ENCODE measurements around the gene MRPL23.

MRPL23 gene

DNA sequence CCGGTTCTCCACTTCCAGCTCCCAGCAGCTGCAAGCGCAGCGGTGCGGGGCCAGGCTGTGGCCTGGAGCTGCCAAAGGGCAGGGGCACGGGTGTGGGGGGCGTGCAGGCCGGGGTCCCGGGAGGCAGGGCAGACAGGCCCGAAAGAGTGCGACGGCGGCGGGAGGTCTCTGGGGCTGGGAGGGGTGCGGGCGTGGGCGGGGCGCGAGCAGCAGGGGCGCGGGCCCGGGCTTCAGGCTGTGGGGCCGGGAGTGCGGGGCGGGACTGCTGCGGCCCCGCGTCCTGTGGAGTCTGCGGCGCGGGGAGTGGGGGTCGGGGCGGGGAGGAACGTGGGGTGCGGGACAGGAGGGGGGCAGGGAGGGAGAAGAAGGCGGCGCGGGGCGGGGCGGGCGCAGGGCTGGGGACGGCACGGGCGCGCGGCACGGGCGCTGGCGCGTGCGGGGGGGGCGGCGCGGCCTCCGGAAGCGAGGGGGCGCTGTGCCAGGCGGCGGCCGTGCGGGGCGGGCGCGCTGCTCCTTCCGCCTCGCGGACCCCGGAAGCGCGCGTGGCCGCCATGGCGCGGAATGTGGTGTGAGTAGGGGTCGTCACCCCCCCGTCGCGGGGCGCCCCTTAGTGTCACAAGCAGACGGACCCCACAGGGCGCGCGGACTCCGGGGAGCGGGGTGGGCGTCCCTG lies at the start of gene MRPL23:
TSS of gene MRPL23 (plus strand) at position 521 of the 673 bp plus-strand sequence. CDS start at position 552, 31 bp downstream.
- DNase-seq (ENCODE audit: low read depth in 2 of 2) = peak in 1 of 2 donors; percentile 14

- no peak for DNase-seq (ENCODE audit: low read depth in 2 of 2)
These were observed 48.0 kb upstream of the MRPL23 start for GRCh38 chr11:1899090-1899489.

- no peak for DNase-seq (ENCODE audit: low read depth in 2 of 2)
These were observed 47.4 kb upstream of the MRPL23 start for GRCh38 chr11:1899686-1900085.

- DNase-seq (ENCODE audit: low read depth in 2 of 2) = no peak
These were observed 41.0 kb upstream of the MRPL23 start for GRCh38 chr11:1906181-1906580.

- DNase-seq (ENCODE audit: low read depth in 2 of 2) = no peak
These were observed 40.3 kb upstream of the MRPL23 start for GRCh38 chr11:1906611-1907423.

- DNase-seq (ENCODE audit: low read depth in 2 of 2) = no peak
These were observed 38.5 kb upstream of the MRPL23 start for GRCh38 chr11:1908618-1909017.

DNA sequence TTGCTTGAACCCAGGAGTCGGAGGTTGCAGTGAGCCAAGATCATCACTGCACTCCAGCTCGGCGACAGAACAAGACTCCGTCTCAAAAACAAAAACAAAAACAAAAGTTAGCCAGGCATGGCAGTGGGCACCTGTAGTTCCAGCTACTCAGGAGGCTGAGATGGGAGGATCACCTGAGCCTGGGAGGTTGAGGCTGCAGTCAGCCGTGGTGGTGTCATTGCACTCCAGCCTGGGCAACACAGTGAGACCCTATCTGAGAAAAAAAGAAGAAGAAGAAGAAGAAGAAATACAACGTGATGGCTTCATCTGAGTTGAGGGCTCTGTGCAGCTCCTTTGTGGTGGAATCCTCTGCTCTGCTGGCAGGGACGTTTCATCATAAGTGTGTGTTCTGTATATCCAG lies 37.6 kb upstream of the MRPL23 start:
- no peak for DNase-seq (ENCODE audit: low read depth in 2 of 2)

GRCh38 chr11:1912289-1912878 lies 34.7 kb upstream of the MRPL23 start:
- DNase-seq (ENCODE audit: low read depth in 2 of 2) = no peak

- no peak for DNase-seq (ENCODE audit: low read depth in 2 of 2)
These were observed 33.7 kb upstream of the MRPL23 start for GRCh38 chr11:1913271-1914060.

DNA sequence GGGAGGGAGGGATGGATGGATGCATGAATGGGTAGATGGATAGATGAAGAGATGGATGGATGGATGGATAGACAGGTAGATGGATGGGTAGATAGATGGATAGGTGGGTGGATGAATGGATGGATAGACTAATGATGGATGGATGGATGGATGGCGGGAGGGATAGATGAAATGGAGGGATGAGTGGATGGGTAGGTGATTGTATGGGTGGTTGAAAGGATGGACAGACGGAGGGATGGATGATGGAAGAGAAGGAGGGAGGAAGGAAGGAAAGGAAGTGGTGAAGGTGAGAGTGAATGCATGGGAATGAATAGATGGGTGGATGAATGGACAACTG lies 31.4 kb upstream of the MRPL23 start:
- no peak for DNase-seq (ENCODE audit: low read depth in 2 of 2)

GRCh38 chr11:1916132-1916985 lies 30.8 kb upstream of the MRPL23 start:
- DNase-seq (ENCODE audit: low read depth in 2 of 2) = peak in 1 of 2 donors; percentile 13

DNA sequence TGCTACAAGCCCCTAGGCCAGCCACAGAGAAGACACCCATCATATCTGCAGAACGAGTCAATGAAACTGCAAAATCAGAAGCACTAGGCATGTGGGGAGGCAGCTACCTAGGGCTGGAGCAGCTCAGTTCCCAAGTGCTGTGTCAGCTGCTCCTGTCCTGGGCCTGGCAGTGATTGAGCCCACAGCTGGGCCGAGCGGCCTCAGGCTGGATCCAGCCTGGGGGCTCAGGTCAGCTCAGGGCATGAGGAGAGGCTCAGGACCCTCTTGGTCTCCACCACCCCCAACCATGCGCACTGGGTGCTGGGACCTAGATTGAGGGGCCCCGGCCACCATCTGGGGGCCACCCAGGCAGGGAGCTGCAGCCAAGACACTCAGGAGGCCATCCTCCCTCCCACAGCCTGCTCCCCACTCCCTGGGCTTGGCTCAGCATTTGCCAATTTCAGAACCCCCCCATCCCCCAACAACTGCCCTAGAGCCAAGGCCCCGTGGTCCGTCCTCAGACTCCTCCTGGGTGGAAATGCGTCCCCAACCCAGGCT lies 30.1 kb upstream of the MRPL23 start:
- DNase-seq (ENCODE audit: low read depth in 2 of 2) = no peak

DNA sequence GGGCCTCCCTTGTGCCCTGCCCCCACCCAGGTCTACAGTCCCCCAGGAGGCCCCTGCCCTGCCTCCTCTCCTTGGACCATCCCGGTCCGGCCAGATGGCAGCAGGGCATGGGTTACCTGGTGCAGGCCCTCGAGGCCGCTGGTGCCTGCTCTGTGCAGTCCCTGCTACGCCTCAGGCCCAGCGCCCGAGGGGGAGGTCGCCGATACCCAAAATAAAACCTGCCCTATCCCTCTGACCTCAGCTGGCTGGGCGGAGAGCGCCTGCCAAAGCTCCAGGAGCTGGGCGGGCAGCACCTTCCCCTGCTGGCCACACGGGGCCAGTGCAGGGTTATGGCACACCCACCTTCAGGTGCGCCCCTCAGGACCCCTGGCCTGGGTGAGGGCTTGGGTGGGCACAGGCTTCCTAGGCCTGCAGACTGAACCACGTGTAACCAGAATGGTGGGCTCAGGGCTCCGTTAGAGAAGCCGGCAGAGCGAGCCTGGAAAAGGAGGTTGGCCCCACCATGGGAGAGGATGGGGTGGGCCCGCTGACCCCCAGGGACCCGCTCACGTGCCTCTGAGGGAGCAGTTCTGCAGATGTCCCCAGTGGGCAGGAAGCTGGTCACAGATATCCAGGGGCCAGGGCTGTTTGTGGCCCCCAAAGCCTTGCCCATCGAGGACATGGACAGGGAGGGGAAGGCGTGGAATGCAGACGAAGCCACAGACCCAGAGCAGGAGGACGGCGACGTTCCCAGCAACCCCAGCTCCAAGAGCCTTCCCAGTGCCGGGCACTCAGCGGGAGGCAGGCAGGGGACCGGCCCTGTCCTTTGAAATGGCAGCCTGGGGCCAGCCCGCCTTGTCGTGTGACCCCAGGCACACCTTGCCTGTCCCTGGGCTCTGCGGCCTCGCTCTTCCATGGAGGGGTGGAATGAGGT lies 29.4 kb upstream of the MRPL23 start:
- no peak for DNase-seq (ENCODE audit: low read depth in 2 of 2)

GRCh38 chr11:1918436-1919315 lies 28.5 kb upstream of the MRPL23 start:
- no peak for DNase-seq (ENCODE audit: low read depth in 2 of 2)

DNA sequence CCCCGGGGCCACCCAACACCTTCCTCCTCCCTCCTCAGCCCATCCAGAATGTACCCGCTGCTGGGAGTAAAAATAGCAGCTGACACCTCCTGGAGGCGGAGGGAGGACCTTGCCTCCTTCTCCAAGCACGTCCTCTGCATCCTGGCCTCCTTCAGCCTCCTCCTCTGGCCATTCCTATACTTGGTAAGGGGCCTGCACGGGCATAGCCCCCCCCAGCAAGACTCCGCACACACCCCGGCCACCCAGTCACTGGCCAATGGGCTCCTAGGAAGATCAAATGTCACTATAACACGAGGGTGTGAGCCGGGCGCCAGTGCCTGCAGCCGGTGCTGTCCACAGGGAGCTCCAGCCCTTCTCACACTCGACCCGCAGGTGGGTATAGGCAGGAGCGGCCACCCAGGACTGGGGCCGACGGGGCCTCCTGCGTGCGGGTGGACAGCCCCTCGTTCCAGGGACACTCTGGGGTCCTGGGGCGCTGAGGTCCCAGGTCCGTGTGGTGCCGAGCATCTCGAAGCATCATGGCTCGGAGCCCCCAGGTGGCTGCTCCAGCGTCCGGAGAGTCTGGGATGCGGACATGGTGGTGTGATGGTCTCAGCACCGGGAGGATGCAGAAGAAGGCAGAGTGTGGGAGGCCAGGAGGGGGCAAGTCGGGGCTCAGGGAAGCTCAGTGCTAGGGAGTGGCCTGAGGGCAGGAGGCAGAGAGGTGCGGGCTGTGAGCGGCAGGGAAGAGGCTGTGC lies 27.6 kb upstream of the MRPL23 start, which contains the start of gene TNNT3:
TSS of gene TNNT3 (plus strand) at position 313 of the 737 bp plus-strand sequence. CDS start 3,172 bp downstream, outside the sequence.
- DNase-seq (ENCODE audit: low read depth in 2 of 2) = no peak

- DNase-seq (ENCODE audit: low read depth in 2 of 2) = no peak
These were observed 26.8 kb upstream of the MRPL23 start for GRCh38 chr11:1920128-1920908.

- DNase-seq (ENCODE audit: low read depth in 2 of 2) = no peak
These were observed 26.1 kb upstream of the MRPL23 start for GRCh38 chr11:1920909-1921573.
